Fibroblast of lung (primary cell): ENCODE measurements around the gene TBX10. TPM values are rescaled to one million over a fixed set of nuclear protein-coding genes. Genes with fewer than 3 reads are reported as not detected.
A peak's percentile ranks its signal among the peaks of the same experiment; 100 is the strongest.

Experiments
- DNase-seq, 2 donors: peaks; one replicate each; pipeline versions ENCODE4 v3.0.0 to v3.0.0-alpha.2; 2010; ENCODE audit warnings: low read depth in 2 of 2
- H2AFZ ChIP-seq: 2 replicates; pipeline ENCODE4 v1.5.1; 2012; ENCODE audit warnings: low read length, control low read depth, inconsistent platforms
- H3K27ac ChIP-seq: 2 replicates; pipeline ENCODE4 v1.5.1; 2011; ENCODE audit warnings: low read length, control low read depth; ENCODE audit not compliant: insufficient read depth
- H3K27me3 ChIP-seq: 2 replicates; pipeline ENCODE4 v1.5.1; 2011; ENCODE audit warnings: mild to moderate bottlenecking, low read length; ENCODE audit not compliant: control insufficient read depth, insufficient read depth
- H3K36me3 ChIP-seq: 2 replicates; pipeline ENCODE4 v1.5.1; 2011; ENCODE audit warnings: low read length; ENCODE audit not compliant: control insufficient read depth, insufficient read depth
- H3K4me1 ChIP-seq: 2 replicates; pipeline ENCODE4 v1.5.1; 2011; ENCODE audit warnings: low read length; ENCODE audit not compliant: control insufficient read depth, insufficient read depth; ENCODE audit errors: extremely low read depth
- H3K4me2 ChIP-seq: 2 replicates; pipeline ENCODE4 v1.5.1; 2011; ENCODE audit warnings: low read length, control low read depth; ENCODE audit not compliant: insufficient read depth; ENCODE audit errors: extremely low read depth
- H3K4me3 ChIP-seq, 4 experiments: fragments of 200-600 bp in 1 of 4; sonication (generic) in 1 of 4; replicated peaks in 1 of 4; 2 replicates each; pipeline ENCODE4 v1.5.1; 2011 to 2016; ENCODE audit warnings: low read length in 4 of 4, low read depth in 3 of 4, mild to moderate bottlenecking in 3 of 4, control low read depth in 2 of 4, inconsistent platforms in 1 of 4, mixed read lengths in 1 of 4; ENCODE audit not compliant: insufficient read depth in 1 of 4; ENCODE audit errors: control extremely low read depth in 1 of 4
- H3K79me2 ChIP-seq: 2 replicates; pipeline ENCODE4 v1.5.1; 2012; ENCODE audit warnings: mild to moderate bottlenecking, low read length, inconsistent platforms; ENCODE audit not compliant: control insufficient read depth, insufficient read depth
- H3K9ac ChIP-seq: 2 replicates; pipeline ENCODE4 v1.5.1; 2011; ENCODE audit warnings: mild to moderate bottlenecking, low read length, control low read depth; ENCODE audit not compliant: insufficient read depth
- H3K9me3 ChIP-seq: 2 replicates; pipeline ENCODE4 v1.5.1; 2012; ENCODE audit warnings: low read depth, low read length; ENCODE audit not compliant: control insufficient read depth, insufficient read depth
- H4K20me1 ChIP-seq: 2 replicates; pipeline ENCODE4 v1.5.1; 2011; ENCODE audit warnings: low read length; ENCODE audit not compliant: control insufficient read depth, insufficient read depth; ENCODE audit errors: extremely low read depth
- EZH2 ChIP-seq: IDR thresholded peaks from 2 replicates; pipeline ENCODE4 v1.5.1; 2012; ENCODE audit warnings: low read length, control low read depth, mild to moderate bottlenecking; ENCODE audit errors: missing control alignments
- polyA plus RNA-seq, 2 donors: library from polyadenylated mRNA; depleted of rRNA in 1 of 2; stranded (reverse) in 1 of 2; unstranded in 1 of 2; fragments of >200 nt; gene quantifications; 2 replicates each; pipeline ENCODE4 v1.2.1, GENCODE V29; 2011 to 2012; ENCODE audit warnings: missing spikeins in 1 of 2
- total RNA-seq: library from RNA; depleted of rRNA; stranded (reverse); fragments of >200 nt; gene quantifications from 2 replicates; pipeline ENCODE4 v1.2.1, GENCODE V29; 2014
- TF ChIP-seq, protein P1 (sequence below), 2 donors: IDR thresholded peaks in 1 of 2; conservative IDR thresholded peaks in 1 of 2; 1 replicate in 1 of 2; 2 replicates in 1 of 2; pipeline ENCODE4 v1.5.1; 2011 to 2012; ENCODE audit warnings: low read length in 2 of 2, control low read depth in 1 of 2, inconsistent platforms in 1 of 2, low read depth in 1 of 2, mild to moderate bottlenecking in 1 of 2

Gene TBX10
- total and polyA plus RNA-seq, 2 donors (not counting 1 experiment from before 2014, with no cell fraction given), result not detected

DNA sequence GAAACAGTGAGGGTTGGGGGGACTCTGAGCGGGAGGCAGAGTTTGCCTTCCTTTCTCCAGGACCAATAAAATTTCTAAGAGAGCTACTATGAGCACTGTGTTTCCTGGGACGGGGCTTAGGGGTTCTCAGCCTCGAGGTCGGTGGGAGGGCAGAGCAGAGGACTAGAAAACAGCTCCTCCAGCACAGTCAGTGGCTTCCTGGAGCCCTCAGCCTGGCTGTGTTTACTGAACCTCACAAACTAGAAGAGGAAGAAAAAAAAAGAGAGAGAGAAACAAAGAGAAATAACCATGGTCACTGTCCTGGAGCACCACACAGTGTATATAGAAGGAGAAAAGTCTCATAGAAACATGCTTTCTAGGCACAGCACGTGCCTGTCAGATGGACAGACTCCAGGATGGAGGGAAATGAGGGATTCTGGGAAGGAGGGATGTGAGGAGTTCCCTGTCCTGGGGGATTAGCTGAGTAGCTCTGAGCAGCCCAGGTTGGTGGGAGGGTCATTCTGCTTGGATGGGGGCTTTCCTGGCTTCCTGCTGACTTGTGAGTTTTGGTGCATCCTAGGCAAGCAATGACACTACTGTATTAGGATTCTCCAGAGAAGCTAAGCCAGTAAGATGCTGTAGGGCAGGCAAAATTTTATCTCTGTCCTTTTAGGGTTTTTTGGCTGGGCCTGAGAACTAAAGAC, 52.9 kb downstream of the TBX10 start:
- no peak for TF ChIP-seq EZH2
- TF ChIP-seq, protein P1, sequence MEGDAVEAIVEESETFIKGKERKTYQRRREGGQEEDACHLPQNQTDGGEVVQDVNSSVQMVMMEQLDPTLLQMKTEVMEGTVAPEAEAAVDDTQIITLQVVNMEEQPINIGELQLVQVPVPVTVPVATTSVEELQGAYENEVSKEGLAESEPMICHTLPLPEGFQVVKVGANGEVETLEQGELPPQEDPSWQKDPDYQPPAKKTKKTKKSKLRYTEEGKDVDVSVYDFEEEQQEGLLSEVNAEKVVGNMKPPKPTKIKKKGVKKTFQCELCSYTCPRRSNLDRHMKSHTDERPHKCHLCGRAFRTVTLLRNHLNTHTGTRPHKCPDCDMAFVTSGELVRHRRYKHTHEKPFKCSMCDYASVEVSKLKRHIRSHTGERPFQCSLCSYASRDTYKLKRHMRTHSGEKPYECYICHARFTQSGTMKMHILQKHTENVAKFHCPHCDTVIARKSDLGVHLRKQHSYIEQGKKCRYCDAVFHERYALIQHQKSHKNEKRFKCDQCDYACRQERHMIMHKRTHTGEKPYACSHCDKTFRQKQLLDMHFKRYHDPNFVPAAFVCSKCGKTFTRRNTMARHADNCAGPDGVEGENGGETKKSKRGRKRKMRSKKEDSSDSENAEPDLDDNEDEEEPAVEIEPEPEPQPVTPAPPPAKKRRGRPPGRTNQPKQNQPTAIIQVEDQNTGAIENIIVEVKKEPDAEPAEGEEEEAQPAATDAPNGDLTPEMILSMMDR (conservative IDR thresholded peaks at IDR 0.05 in 1 of 2, IDR thresholded peaks at IDR 0.05 in 1 of 2; ENCODE audit: low read depth in 1 of 2, low read length in 2 of 2), result no peak
- H3K4me3 ChIP-seq, result no peak overlapping the region
- H3K36me3 ChIP-seq, result peaks cover 8% of the 10 kb centered on the region
- H3K27me3 ChIP-seq, result peaks cover under 1% of the 10 kb centered on the region
- DNase-seq, result no peak
- H3K9me3 ChIP-seq, result no peaks in the 10 kb centered on the region
- no peak overlapping the region for H3K4me2 ChIP-seq
- no peak overlapping the region for H3K27ac ChIP-seq
- H3K79me2 ChIP-seq, result peaks cover 18% of the 10 kb centered on the region
- no peak overlapping the region for H2AFZ ChIP-seq
- H3K4me1 ChIP-seq, result peaks cover 5% of the 10 kb centered on the region
- no peaks in the 10 kb centered on the region for H4K20me1 ChIP-seq
- no peak overlapping the region for H3K9ac ChIP-seq

DNA sequence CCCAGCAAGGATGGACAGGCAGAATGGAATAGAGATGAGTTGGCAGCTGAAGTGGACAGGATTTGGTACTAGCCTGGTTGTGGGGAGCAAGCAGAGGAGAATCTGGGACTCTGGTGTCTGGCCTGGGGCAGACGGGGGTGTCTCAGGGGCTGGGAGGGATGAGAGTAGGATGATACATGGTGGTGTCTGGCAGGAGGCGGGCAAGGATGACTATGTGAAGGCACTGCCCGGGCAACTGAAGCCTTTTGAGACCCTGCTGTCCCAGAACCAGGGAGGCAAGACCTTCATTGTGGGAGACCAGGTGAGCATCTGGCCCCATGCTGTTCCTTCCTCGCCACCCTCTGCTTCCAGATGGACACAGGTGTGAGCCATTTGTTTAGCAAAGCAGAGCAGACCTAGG, 53.7 kb downstream of the TBX10 start:
- Histone ChIP-seq H3K9me3 (no peaks in the 10 kb centered on the region), H3K9ac (no peak overlapping the region), H2AFZ (no peak overlapping the region), H3K36me3 (peaks cover 8% of the 10 kb centered on the region), H3K4me1 (peaks cover 5% of the 10 kb centered on the region), H3K4me2 (no peak overlapping the region), H4K20me1 (no peaks in the 10 kb centered on the region), H3K79me2 (peaks cover 18% of the 10 kb centered on the region), H3K4me3 (no peak overlapping the region), H3K27ac (no peak overlapping the region), H3K27me3 (peaks cover 3% of the 10 kb centered on the region)
- TF ChIP-seq, protein P1 (conservative IDR thresholded peaks at IDR 0.05 in 1 of 2, IDR thresholded peaks at IDR 0.05 in 1 of 2; ENCODE audit: low read depth in 1 of 2, low read length in 2 of 2), result no peak
- no peak for TF ChIP-seq EZH2
- no peak for DNase-seq

DNA sequence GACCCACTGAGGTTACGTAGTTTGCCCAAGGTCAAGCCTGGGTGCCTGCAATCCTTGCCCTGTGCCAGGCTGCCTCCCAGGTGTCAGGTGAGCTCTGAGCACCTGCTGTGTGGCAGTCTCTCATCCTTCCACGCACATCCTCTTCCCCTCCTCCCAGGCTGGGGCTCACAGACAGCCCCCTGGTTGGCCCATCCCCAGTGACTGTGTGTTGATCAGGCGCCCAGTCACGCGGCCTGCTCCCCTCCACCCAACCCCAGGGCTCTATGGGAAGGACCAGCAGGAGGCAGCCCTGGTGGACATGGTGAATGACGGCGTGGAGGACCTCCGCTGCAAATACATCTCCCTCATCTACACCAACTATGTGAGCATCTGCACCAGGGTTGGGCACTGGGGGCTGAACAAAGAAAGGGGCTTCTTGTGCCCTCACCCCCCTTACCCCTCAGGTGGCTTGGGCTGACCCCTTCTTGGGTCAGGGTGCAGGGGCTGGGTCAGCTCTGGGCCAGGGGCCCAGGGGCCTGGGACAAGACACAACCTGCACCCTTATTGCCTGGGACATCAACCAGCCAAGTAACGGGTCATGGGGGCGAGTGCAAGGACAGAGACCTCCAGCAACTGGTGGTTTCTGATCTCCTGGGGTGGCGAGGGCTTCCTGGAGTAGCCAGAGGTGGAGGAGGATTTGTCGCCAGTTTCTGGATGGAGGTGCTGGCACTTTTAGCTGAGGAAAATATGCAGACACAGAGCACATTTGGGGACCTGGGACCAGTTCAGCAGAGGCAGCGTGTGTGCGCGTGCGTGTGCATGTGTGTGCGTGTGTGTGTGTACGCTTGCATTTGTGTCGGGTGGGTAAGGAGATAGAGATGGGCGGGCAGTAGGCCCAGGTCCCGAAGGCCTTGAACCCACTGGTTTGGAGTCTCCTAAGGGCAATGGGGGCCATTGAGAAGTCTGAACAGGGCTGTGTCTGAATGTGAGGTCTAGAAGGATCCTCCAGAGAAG, 54.4 kb downstream of the TBX10 start:
- no peak for DNase-seq
- peaks cover 18% of the 10 kb centered on the region for H3K79me2 ChIP-seq

More for the DNA sequence above, 54.4 kb downstream of the TBX10 start:
- no peak overlapping the region for H2AFZ ChIP-seq
- H3K9ac ChIP-seq, result peak overlapping the region; percentile 91
- H3K9me3 ChIP-seq, result no peaks in the 10 kb centered on the region
- peak overlapping the region; percentile 82 for H3K27ac ChIP-seq
- peak overlapping the region; percentile 83 for H3K4me2 ChIP-seq
- peaks cover 5% of the 10 kb centered on the region for H3K4me1 ChIP-seq
- peaks cover 3% of the 10 kb centered on the region for H3K27me3 ChIP-seq
- peaks cover 8% of the 10 kb centered on the region for H3K36me3 ChIP-seq
- no peaks in the 10 kb centered on the region for H4K20me1 ChIP-seq
- peak overlapping the region; percentile 67 to 83 (median 82) for H3K4me3 ChIP-seq
- TF ChIP-seq, protein P1 (conservative IDR thresholded peaks at IDR 0.05 in 1 of 2, IDR thresholded peaks at IDR 0.05 in 1 of 2; ENCODE audit: low read depth in 1 of 2, low read length in 2 of 2), result no peak
- TF ChIP-seq EZH2, result no peak
